ENCODE results near the gene MORC1. TPM values are rescaled to one million over a fixed set of nuclear protein-coding genes. Genes with fewer than 3 reads are reported as not detected.
"Not testable (repeated sequence)": the region's sequence is repeated elsewhere in the genome, so short reads cannot be mapped to it uniquely, and the experiment has no call there.

Gene MORC1
- total RNA-seq, 1 donor from 2014 or later, result 0.10 TPM

DNA sequence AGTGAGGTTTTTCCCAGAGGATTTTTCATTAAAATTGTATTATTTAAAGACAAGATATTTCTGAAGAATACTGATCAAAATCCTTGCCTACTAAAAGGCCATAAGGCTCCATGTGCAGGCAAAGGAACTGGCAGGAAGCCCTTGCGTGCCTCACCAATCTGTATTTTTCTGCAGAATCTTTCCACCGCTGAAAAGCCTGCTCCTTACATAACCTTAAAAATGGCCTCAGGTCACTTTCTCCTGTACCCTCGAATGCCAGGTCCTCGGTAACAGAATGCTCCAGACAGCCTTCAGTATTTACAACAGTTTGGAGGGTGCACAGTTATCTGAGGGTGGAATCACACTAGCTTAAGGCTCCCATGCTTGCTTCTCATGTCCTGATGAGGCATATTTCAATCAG, 3.2 kb downstream of the MORC1 start:
- DNase-seq (ENCODE audit: low spot score) (no peak), ATAC-seq (no peak)

DNA sequence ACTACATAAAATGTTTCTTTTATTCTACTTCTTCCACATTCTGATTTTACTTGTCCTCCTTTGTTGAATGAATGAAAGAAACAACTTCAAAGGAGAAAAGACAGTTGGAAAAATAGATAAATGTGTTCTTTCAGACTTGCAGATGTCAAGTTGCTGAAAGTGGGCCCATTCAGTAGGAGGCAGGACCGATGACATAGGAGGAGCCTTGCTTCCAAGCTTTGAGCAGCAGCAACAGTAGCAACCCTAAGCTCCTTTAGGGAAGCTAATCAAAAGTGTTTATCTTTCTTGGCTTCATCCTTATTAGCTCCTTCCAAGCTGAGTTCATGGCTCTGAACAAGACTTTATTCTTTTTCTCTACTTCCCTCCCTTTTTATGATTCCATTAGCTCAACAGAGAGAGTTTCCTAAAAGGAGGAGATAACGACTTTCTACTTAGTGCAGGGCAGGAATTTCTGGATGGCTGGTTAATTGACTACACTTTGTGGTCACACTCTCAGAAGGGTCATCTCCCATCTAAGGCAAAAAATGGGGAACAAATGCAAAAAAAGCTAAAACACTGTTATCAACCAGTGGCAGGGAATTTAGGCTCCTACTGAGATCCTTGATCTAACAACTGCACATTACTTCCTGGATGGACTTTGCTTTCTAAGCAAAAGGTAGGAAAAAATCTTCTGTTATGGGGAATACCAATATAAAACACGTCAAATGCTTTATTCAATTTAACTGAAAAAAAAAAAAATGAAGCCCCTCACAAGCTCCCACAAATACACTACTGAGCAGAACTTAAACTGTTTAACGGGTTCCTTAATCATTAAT, 4.8 kb downstream of the MORC1 start:
- no peak for ATAC-seq
- no peak for DNase-seq (ENCODE audit: low spot score)

DNA sequence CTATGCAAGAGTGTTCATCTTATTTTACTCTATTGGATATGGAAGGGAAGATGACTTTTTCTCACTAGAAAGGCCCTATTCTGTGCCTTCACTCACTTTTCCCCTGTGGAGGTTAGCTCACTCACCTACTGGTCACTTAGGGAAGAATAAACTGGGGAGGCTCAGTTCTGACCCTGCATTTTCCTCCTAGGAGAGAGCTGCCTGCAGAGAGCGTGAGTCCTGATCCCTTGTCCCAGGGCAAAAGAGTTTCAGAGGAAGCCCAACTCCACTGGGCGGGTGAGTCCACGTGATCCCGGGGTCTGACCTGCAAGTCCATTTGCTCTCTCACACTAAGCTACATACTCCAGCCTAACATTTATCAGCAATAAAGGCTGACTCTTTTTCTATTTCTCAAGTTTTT, 8.4 kb downstream of the MORC1 start:
- no peak for DNase-seq (ENCODE audit: low spot score)
- no peak for ATAC-seq

DNA sequence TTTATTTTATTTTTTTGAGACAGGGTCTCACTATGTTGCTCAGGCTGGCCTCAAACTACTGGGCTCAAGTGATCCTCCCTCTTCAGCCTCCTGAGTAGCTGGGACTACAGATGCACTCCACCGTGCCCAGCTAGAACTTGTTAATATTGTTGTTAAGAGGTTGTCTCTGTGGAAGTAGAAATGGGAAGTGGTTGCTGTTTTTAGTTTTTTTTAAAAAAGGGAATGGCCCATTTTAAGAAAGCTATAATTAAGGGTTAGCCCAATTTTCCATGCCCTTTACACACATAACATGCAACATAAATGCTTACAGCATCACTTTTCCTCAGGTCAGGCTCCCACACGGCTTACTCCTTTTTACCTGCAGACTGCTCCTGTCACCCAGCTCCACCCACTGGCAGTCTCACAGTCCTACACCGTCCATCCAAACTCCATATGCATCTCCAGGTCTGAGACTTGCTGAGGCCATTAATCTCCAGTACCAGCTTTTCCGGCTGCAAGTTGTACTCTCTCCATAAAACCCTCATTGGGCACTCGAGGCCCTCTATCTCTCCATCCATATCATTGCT, 19.8 kb downstream of the MORC1 start:
- ATAC-seq (peak; percentile 89), DNase-seq (ENCODE audit: low spot score) (peak; percentile 48)

DNA sequence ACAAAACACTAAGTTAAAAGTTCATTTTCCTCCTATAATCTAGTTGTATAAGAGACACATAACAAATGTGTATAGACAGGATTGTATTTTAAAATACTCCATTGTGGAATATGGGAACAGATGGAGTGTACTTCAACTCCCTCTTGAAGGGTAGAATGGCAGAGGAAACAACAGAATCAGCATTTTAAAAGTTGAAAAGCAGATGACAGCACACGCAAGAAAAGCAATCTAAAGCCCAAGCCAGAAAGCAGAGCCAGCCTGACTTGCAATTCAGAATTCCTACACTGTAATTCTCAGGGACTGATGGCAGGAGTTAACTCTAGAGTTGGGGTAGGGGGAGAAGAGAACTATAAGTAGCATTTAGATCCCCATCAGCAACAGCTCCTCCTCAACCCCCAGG, 22.8 kb downstream of the MORC1 start:
- DNase-seq (ENCODE audit: low spot score), result no peak

DNA sequence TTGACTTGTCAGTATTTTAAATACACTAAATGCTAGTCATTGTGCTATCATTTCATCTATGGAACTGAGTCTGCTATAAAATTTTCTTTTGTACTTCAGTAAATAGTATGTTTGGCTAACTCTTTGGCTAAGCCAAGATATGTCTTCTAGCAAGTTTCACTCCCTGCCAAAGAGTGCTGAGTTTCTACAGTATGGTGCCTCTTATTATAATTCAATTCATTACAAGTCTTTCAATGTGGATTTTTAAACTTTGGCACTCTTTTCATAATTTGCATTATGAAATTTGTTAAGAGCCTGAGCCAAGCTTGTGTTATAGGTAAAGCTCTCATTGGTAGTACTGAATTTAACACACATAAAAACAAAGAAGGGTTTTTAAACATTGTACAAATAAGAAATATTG, 24.4 kb downstream of the MORC1 start:
- DNase-seq (ENCODE audit: low spot score) (no peak), ATAC-seq (no peak)

More for the DNA sequence above, 22.8 kb downstream of the MORC1 start:
- ATAC-seq, result no peak

DNA sequence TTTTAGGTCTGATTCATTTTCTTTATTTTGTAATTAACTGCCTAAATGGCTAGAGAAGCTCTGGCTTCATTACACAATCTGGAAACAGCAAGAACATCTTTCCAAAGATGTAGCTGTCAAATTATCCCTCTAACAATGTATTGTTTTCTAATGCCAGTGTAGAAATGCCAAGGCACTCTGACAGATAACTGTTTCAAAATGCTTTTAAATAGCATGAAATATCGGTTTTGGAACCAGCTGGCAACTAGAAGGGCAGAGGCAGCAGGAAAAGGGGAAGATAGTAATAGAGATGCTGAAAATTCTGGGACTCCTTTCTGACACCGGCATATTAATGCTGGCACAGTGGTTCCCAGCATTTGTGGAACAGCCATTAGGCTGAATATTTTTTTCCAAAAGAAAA, 26.1 kb downstream of the MORC1 start:
- DNase-seq (ENCODE audit: low spot score), result no peak
- ATAC-seq, result no peak

DNA sequence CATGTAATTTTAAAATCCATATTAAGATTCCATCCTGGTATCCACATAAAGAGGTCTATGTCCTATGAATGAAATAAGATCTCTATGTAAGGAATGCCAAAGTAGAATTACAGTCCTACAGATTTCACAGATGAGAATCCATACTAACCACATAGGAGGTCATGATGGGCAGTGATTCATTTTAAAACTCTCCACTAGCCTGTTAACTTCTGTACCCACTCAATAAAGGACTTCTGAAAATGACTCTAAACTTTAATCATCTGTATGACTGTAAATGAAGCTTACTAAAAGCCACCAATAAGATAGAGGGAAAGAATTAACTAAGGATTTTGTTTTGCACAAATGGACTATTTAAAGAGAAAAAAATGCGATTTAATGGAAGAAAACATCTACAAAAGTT, 28.7 kb downstream of the MORC1 start:
- no peak for DNase-seq (ENCODE audit: low spot score)
- ATAC-seq, result no peak

DNA sequence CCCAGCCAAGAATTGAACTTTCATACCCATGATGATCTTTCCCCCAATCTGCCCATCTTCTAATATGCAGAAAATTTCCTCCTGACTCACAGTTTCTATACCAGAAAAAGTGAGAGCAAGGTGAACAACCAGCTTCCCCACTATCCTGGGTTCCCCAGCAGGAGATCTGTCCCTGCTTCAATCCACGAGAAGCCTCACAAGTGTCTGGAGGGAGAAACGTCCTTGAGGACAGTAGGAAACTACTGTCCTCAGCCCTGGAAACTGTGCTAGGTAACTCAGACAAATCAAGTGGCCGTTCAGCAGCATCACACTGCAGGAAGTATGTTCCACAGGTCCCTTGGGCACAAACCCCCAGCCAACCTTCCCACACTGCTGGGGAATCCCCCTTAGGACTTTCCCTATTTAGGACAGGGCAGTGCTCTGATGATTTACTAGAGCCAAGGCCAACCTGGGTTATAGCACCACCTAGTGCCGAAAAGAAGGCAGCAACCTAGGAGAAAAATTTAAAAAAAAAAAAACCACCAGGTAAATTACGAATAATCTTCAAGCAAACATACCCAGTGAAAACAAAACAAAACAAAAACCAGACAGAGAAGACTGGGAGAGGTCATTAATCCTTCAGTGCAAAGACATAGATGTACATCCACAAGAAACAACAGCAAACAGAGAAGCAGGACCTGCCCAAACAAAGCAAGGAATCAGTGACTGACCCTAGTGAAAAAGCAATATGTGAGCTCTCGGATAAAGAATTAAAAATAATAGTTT, 36.0 kb downstream of the MORC1 start:
- ATAC-seq, result peak; percentile 98
- peak; percentile 48 for DNase-seq (ENCODE audit: low spot score)

DNA sequence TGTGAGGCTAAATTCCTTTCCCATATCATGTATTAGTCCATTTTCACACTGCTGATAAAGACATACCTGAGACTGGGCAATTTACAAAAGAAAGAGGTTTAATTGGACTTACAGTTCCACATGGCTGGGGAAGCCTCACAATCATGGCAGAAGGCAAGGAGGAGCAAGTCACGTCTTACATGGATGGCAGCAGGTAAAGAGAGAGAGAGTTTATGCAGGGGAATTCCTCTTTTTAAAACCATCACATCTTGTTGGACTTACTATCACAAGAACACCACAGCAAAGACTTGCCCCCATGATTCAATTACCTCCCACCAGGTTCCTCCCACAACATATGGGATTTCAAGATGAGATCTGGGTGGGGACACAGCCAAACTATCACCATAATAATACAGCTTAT, 37.8 kb downstream of the MORC1 start:
- not testable (repeated sequence) for DNase-seq (ENCODE audit: low spot score); ATAC-seq

DNA sequence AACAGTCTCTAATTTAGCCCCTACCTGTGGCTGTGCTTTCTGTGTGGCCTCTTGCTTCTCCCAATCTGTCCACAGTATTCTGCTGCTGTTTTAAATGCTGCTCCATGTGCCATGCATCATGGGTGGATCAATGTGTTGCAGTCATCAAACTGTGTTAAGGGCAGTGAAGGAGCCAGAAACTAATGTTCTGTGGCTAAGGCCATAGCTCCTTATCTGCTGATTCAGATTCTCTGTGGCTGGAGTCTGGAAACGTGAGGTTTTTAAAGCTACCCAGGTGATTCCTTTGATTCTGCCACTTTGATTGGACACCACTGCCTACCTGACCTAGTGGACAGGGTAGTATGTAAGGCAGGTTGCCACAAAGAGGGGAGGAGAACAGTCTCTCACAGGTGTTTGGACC, 44.8 kb downstream of the MORC1 start:
- no peak for ATAC-seq
- DNase-seq (ENCODE audit: low spot score), result no peak

DNA sequence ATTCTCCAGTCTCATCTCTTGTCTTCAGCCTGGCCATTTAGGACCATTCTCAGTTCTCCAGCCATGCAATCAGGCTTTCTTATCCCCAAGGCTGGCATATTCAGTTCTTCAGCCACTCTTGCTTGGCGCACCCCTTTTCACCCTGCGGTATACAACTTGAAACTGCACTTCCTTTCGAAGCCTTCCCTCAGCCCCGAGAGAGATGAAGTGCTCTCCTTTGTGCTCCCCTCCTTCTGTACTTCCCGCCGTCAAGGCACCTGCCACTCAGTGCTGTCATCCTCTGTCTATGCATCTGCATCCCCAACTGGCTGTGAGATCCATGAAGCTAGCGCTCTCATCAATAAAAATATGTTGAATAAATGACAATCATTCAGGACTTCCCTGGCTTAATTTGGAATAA, 45.7 kb downstream of the MORC1 start:
- DNase-seq (ENCODE audit: low spot score) (no peak), ATAC-seq (no peak)

DNA sequence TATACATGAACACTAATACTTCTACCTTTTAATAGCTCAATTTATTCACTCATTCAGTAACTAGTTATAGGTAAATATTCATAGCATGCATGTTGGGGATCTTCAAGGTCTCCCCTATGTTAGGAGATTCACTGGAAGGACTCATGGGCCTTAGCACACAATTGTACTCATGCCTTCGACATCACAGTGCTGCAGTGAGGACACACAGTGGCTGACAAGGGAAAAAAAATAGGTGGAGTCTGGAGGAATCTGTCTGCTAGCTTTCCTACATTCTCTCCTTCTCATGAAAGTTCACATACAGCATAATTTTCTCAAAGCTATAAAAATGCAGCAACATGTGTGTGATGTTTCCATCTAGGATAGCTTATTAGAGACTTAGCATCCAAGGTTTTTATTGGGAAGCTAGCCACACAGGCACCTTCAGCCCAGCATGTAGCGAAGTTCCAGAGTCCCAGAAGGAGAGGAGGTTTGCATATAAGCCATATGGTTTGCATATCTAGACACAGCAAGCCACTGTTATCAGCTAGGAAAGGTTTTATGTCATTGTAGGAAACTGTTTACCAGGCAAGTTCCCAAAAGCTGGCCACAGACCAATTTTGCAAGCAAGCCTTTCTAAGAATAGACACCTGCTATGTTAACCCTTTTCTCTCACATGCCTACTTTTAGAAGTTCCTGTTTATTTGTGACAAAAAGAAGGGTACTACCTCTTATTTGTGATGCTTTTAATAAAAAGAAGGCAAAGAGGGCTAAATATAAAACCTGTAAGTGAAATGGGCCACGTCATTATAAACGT, 46.4 kb downstream of the MORC1 start:
- DNase-seq (ENCODE audit: low spot score), result no peak
- peak; percentile 41 for ATAC-seq

DNA sequence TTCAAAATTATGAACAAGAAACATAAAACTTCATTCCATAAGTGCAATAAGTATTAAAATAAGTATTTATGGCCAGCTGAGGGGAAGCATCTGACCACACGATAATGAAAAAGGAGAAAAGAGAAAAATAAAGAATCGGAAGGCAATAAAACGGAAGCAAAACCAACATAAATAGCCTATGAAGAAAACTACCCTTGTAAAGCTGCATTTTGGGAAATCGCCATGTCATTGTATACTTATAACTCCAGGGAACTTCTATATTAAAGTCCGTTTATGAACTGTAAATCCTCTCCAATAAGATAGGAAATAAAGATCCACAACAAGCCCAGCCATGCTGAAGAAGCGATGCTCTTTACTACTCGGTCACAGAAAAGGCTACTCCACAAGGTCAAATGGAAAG, 47.7 kb downstream of the MORC1 start:
- DNase-seq (ENCODE audit: low spot score) (no peak), ATAC-seq (no peak)

DNA sequence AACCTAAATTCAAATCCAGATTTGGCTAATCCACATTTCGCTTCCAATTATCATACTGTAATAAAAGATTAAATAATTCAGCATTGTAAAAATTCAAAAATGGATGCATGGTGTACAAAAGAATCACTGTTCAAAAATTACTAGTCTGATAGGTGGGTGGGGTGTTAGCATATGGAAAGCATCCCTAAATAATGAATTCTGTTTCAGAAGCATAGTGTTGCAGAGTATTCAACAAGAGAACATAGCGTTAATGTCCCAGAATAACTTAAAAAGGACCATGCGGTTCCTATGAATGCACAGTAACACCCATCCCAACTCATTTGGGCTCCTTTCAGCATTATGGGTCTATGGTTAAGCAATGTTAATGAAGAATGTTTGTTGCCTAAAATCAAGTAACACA, 51.1 kb downstream of the MORC1 start:
- DNase-seq (ENCODE audit: low spot score) (no peak), ATAC-seq (no peak)

DNA sequence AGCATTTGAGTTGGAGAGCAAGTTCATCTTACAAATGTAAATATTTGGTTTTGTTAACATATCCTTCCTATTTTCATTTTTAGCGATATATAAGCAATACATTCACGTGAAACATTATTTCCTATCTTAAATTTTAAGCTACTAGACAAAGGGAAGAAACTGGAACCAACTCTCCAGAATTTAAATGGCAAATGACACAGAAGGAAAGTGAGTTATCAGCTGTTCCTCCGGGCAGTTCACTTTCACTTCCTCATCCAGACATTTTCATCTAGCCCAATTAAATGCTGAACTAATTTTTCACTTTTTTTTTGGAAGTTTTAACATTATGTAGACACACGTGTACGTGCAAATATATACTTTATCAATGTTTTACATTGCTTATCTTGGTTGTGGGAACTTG, 58.7 kb downstream of the MORC1 start:
- DNase-seq (ENCODE audit: low spot score) (no peak), ATAC-seq (no peak)

DNA sequence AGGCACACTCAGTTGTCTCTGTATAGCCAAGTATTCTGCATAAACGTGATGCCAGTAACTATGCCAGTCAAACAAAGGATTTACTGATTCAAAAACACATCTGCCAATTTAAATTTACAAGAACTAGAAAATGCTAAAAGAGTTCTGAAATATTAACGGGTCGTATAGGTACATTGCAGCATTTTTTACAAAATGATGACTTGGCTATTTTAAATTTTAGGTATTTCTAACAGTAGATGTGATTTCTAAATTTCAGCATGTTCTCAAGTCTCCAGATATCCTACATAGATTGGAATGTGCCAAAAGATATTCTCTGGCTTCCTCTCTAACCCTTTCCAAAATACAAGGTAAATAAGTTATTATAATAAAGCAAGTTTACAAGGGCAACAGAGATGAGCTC, 60.3 kb downstream of the MORC1 start:
- no peak for ATAC-seq
- DNase-seq (ENCODE audit: low spot score), result no peak

DNA sequence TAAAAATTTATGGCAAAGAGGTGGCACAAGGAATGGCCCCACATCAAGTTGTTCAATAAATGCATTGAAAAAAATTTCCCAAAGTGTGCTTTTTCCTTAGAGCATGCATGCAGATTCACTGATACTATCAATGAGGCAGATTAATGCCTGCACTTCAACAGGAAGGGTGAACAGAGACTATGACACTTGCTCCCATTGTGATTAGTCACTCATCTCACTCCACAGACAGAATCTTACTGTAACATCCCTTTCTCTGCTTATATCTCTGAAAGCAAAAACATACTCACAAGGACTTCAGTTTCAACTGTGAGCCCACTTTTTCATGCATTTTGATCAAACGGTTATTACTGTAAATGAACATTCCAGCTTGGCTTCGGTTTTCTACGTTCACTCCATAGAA, 60.9 kb downstream of the MORC1 start:
- DNase-seq (ENCODE audit: low spot score), result no peak
- no peak for ATAC-seq

DNA sequence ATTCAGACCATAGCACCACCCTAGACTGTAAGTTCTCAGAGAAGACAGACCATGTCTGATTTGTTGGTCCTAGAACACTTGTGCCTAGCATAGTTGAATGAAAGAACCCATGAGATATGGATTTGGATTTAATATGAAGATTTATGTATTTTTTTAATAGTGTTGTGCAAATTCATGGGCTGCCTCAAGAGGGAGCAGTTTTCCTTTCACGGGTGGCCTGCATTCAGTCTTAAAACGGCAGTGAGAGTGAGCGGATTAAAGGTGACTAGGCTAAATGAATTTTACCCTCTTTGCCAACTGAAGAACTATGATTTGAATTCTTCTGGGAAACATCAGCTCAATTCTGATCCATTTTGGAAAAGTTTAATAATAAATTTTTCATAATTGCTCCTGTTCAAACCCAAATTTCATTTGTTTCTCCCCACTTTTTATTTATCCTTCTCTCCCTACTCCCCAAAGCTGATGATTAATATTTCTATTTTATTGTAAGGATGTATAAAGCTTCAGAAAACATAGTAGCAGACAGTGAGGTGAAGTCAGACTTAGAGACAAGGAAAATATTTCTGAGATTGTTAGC, 67.3 kb downstream of the MORC1 start:
- no peak for DNase-seq (ENCODE audit: low spot score)
- ATAC-seq, result peak; percentile 88

DNA sequence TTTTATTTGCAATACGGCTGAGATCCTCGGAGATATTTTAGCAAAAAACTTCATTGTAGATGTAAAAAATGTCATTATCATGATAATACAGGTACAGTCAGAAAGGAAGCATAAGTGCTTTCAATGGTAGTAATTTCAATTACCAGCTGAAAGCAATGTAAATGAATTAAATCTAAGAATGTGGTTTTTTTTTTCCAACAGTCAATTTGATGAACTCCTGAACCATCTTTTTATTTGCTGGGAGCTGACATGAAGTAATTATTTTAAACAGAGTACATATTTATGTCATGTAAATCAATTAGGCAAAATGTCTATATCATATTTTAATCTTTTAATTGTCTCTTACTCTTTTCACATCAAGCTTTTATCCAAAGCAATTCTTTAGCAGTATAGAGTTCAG, 70.6 kb downstream of the MORC1 start:
- ATAC-seq, result no peak
- no peak for DNase-seq (ENCODE audit: low spot score)
